Astrocyte (in vitro differentiated cells and primary cell): ENCODE data around the gene KIAA1549.

Experiments
- CTCF ChIP-seq: IDR thresholded peaks from 2 replicates; pipeline ENCODE4 v1.5.1; 2011; ENCODE audit warnings: low read depth, mild to moderate bottlenecking, inconsistent platforms, low read length, moderate library complexity; ENCODE audit not compliant: insufficient read depth
- EZH2 ChIP-seq: IDR thresholded peaks from 2 replicates; pipeline ENCODE4 v1.6.1; 2012; ENCODE audit warnings: mild to moderate bottlenecking, low read length, inconsistent platforms; ENCODE audit not compliant: insufficient read depth

- TF ChIP-seq CTCF = no peak
- TF ChIP-seq EZH2 = no peak
Observed at GRCh38 chr7:138957217-138957616, 24.0 kb downstream of the KIAA1549 start.
